HepG2 (cell line): ENCODE measurements around the gene KDELR3. TPM values are rescaled to one million over a fixed set of nuclear protein-coding genes. Genes with fewer than 3 reads are reported as not detected.
A peak's percentile ranks its signal among the peaks of the same experiment; 100 is the strongest.

Experiments used
- CREB1 ChIP-seq, 2 experiments: fragments of 450-650 bp in 1 of 2; IDR thresholded peaks; 2 replicates each; pipeline ENCODE4 v1.6.1; 2016 to 2017; ENCODE audit warnings: control low read depth in 1 of 2, mild to moderate bottlenecking in 1 of 2, missing compliant biosample characterization in 1 of 2, missing genetic modification characterization in 1 of 2
- ELF4 ChIP-seq: sonication (generic); formaldehyde crosslinking; IDR thresholded peaks from 2 replicates; pipeline ENCODE4 v1.5.0; 2020; ENCODE audit warnings: missing genetic modification reagents, mild to moderate bottlenecking, moderate library complexity, borderline replicate concordance
- FOXC1 ChIP-seq: sonication (generic); formaldehyde crosslinking; IDR thresholded peaks from 2 replicates; pipeline ENCODE4 v1.8.0; 2022; ENCODE audit warnings: mild to moderate bottlenecking, missing genetic modification reagents, borderline replicate concordance
- HIVEP1 ChIP-seq: sonication (generic); formaldehyde crosslinking; IDR thresholded peaks from 2 replicates; pipeline ENCODE4 v1.4.0; 2020; ENCODE audit warnings: mild to moderate bottlenecking, missing genetic modification reagents
- KMT2B ChIP-seq: IDR thresholded peaks from 2 replicates; pipeline ENCODE4 v1.6.1; 2016; ENCODE audit warnings: missing genetic modification reagents, missing compliant biosample characterization
- RELA ChIP-seq: sonication (generic); formaldehyde crosslinking; IDR thresholded peaks from 2 replicates; pipeline ENCODE4 v1.4.0; 2020; ENCODE audit warnings: missing genetic modification reagents
- RFXAP ChIP-seq: sonication (generic); formaldehyde crosslinking; IDR thresholded peaks from 2 replicates; pipeline ENCODE4 v1.4.0; 2020; ENCODE audit warnings: missing genetic modification reagents, borderline replicate concordance
- ZBTB33 ChIP-seq: sonication (generic); formaldehyde crosslinking; IDR thresholded peaks from 2 replicates; pipeline ENCODE4 v1.4.0; 2020; ENCODE audit warnings: missing genetic modification reagents
- ZNF264 ChIP-seq: sonication (generic); formaldehyde crosslinking; IDR thresholded peaks from 2 replicates; pipeline ENCODE4 v1.4.0; 2020; ENCODE audit warnings: missing genetic modification reagents
- ZNF33B ChIP-seq: sonication (generic); formaldehyde crosslinking; IDR thresholded peaks from 2 replicates; pipeline ENCODE4 v1.5.1; 2020; ENCODE audit warnings: mild to moderate bottlenecking, missing genetic modification reagents
- ZNF558 ChIP-seq: sonication (generic); formaldehyde crosslinking; IDR thresholded peaks from 2 replicates; pipeline ENCODE4 v1.9.0; 2022; ENCODE audit warnings: mild to moderate bottlenecking, missing genetic modification reagents, borderline replicate concordance
- ZNF609 ChIP-seq: sonication (generic); formaldehyde crosslinking; IDR thresholded peaks from 2 replicates; pipeline ENCODE4 v1.4.0; 2020; ENCODE audit warnings: mild to moderate bottlenecking, missing genetic modification reagents, borderline replicate concordance
- ZNF615 ChIP-seq: sonication (generic); formaldehyde crosslinking; IDR thresholded peaks from 2 replicates; pipeline ENCODE4 v1.5.0; 2020; ENCODE audit warnings: mild to moderate bottlenecking, missing genetic modification reagents, borderline replicate concordance
- ZNF670 ChIP-seq: sonication (generic); formaldehyde crosslinking; IDR thresholded peaks from 2 replicates; pipeline ENCODE4 v1.8.0; 2022; ENCODE audit warnings: mild to moderate bottlenecking, missing genetic modification reagents, borderline replicate concordance
- ZNF878 ChIP-seq: sonication (generic); formaldehyde crosslinking; IDR thresholded peaks from 2 replicates; pipeline ENCODE4 v1.8.1; 2023; ENCODE audit warnings: mild to moderate bottlenecking, missing genetic modification reagents, moderate library complexity
- ZSCAN31 ChIP-seq: sonication (generic); formaldehyde crosslinking; IDR thresholded peaks from 2 replicates; pipeline ENCODE4 v1.5.0; 2020; ENCODE audit warnings: low read depth, mild to moderate bottlenecking, missing genetic modification reagents
- polyA plus RNA-seq, 8 experiments: library from polyadenylated mRNA; depleted of rRNA in 3 of 8; stranded (reverse) in 7 of 8; unstranded in 1 of 8; fragments of >200 nt; fragmentation: Illumina TruSeq in 4 of 8; extraction: Trizol in 4 of 8; gene quantifications; 2 replicates each; pipeline versions ENCODE4 v1.2.1 to v1.2.3, GENCODE V29; 2011 to 2016; ENCODE audit warnings: low read depth in 4 of 8, missing spikeins in 1 of 8, mixed read lengths in 1 of 8; ENCODE audit not compliant: insufficient read depth in 1 of 8
- total RNA-seq, 5 experiments: library from RNA; depleted of rRNA; stranded (reverse); fragments of >200 nt; fragmentation: Illumina TruSeq; extraction: Trizol; gene quantifications; 2 replicates each; pipeline ENCODE4 v1.2.3, GENCODE V29; 2016; ENCODE audit warnings: low read depth in 1 of 5
- TF ChIP-seq, protein P1 (sequence below): sonication (generic); formaldehyde crosslinking; IDR thresholded peaks from 2 replicates; pipeline ENCODE4 v1.4.0; 2020; ENCODE audit warnings: missing genetic modification reagents
- TF ChIP-seq, protein P2 (sequence below): sonication (generic); formaldehyde crosslinking; IDR thresholded peaks from 2 replicates; pipeline ENCODE4 v1.5.1; 2020; ENCODE audit warnings: missing genetic modification reagents, mild to moderate bottlenecking, borderline replicate concordance

The KDELR3 gene
- total and polyA plus RNA-seq, 2 of the 13 experiments (the other 11 are each of a cell fraction or from before 2014, with no cell fraction given) = 24.2 to 65.7 TPM

DNA sequence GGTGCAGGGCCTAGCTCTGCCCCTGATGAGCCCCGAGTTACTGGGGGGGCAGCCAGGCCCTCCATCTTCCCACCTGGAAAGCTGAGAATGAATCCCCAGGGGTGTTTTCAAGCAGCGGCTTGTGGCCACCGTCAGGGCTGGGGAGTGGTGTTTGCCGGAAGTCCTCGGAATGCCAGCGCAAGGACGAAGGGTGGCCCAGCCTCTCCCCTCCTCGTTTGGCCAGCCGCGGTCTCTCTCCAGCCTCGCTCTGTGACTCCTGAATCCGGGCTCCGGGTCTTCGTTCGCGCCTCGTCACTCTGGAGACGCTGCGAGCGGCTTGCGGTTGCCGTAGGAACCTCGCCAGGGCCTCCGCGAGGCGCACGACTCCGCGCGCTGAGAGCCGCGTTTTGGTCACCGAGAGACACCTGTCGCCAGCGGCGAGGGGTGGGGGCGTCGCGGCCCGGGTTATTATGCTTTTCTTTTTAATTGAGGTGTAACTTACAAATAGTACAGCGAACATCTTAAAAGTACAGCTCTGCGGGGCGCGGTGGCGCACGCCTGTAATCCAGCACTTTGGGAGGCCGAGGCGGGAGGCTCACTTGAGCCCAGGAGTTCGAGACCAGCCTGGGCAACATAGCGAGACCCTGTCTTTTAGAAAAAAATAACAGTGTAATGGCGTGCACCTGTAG, 6.3 kb upstream of the KDELR3 start (continued):
- TF ChIP-seq KMT2B (CRISPR knock-in tag) = peak; percentile 30; the same call in 1 of the 2 replicates
- TF ChIP-seq HIVEP1 (CRISPR knock-in tag) = no peak
- TF ChIP-seq, protein P1, sequence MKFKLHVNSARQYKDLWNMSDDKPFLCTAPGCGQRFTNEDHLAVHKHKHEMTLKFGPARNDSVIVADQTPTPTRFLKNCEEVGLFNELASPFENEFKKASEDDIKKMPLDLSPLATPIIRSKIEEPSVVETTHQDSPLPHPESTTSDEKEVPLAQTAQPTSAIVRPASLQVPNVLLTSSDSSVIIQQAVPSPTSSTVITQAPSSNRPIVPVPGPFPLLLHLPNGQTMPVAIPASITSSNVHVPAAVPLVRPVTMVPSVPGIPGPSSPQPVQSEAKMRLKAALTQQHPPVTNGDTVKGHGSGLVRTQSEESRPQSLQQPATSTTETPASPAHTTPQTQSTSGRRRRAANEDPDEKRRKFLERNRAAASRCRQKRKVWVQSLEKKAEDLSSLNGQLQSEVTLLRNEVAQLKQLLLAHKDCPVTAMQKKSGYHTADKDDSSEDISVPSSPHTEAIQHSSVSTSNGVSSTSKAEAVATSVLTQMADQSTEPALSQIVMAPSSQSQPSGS (CRISPR knock-in tag) = no peak
- 0 out of 2 replicates have a peak, but pooled peaks have one; percentile 36 for TF ChIP-seq ZNF878 (CRISPR knock-in tag)
- no peak for TF ChIP-seq FOXC1 (CRISPR knock-in tag)
- no peak; the same call in 1 of the 2 replicates for TF ChIP-seq ZNF670 (CRISPR knock-in tag)
- TF ChIP-seq, protein P2, sequence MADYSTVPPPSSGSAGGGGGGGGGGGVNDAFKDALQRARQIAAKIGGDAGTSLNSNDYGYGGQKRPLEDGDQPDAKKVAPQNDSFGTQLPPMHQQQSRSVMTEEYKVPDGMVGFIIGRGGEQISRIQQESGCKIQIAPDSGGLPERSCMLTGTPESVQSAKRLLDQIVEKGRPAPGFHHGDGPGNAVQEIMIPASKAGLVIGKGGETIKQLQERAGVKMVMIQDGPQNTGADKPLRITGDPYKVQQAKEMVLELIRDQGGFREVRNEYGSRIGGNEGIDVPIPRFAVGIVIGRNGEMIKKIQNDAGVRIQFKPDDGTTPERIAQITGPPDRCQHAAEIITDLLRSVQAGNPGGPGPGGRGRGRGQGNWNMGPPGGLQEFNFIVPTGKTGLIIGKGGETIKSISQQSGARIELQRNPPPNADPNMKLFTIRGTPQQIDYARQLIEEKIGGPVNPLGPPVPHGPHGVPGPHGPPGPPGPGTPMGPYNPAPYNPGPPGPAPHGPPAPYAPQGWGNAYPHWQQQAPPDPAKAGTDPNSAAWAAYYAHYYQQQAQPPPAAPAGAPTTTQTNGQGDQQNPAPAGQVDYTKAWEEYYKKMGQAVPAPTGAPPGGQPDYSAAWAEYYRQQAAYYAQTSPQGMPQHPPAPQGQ (CRISPR knock-in tag) = no peak
- peak; percentile 40 for TF ChIP-seq CREB1 (IDR thresholded peaks at IDR 0.05)
- TF ChIP-seq CREB1 (CRISPR knock-in tag; IDR thresholded peaks at IDR 0.05) = no peak
- no peak for TF ChIP-seq ZSCAN31
- no peak for TF ChIP-seq ZNF615 (CRISPR knock-in tag)
- TF ChIP-seq RFXAP (CRISPR knock-in tag) = no peak
- TF ChIP-seq ZNF609 (CRISPR knock-in tag) = no peak
- 0 out of 2 replicates have a peak, but pooled peaks have one; percentile 55 for TF ChIP-seq ZNF264
- TF ChIP-seq ZNF33B (CRISPR knock-in tag) = no peak
- TF ChIP-seq RELA = no peak
- TF ChIP-seq ZBTB33 (CRISPR knock-in tag) = 0 out of 2 replicates have a peak, but pooled peaks have one; percentile 5
- TF ChIP-seq ELF4 (CRISPR knock-in tag) = no peak
- TF ChIP-seq ZNF558 (CRISPR knock-in tag) = no peak
